GM12801 (cell line): Measurements from ENCODE around the gene E2F2.

ENCODE experiments used
- CTCF ChIP-seq: IDR thresholded peaks from one replicate; pipeline ENCODE4 v1.5.1; 2011; ENCODE audit warnings: control low read depth; ENCODE audit not compliant: insufficient read length; ENCODE audit errors: extremely low read depth

E2F2 gene

GRCh38 chr1:23479666-23479941 is 51.4 kb downstream of the E2F2 start:
- TF ChIP-seq CTCF: no peak

- TF ChIP-seq CTCF: no peak
Observed at GRCh38 chr1:23478896-23479665, 52.0 kb downstream of the E2F2 start.

GRCh38 chr1:23477359-23478144 is 53.5 kb downstream of the E2F2 start:
- TF ChIP-seq CTCF: no peak

GRCh38 chr1:23475641-23476040 is 55.4 kb downstream of the E2F2 start:
- TF ChIP-seq CTCF: no peak

GRCh38 chr1:23475134-23475628 is 55.9 kb downstream of the E2F2 start:
- no peak for TF ChIP-seq CTCF

GRCh38 chr1:23473037-23473800 is 57.8 kb downstream of the E2F2 start:
- no peak for TF ChIP-seq CTCF
